Astrocyte of the spinal cord (primary cell): Measurements from ENCODE around the gene AMPD3.
"Not testable (repeated sequence)": the region's sequence is repeated elsewhere in the genome, so short reads cannot be mapped to it uniquely, and the experiment has no call there.

Experiments
- DNase-seq: peaks from one replicate; pipeline ENCODE4 v3.0.0; 2011; ENCODE audit warnings: low read depth, low spot score
- H3K4me3 ChIP-seq: 2 replicates; pipeline ENCODE4 v1.5.1; 2011; ENCODE audit warnings: low read depth, mild to moderate bottlenecking, low read length, moderate library complexity
- in situ Hi-C: cut with HindIII; loops from 2 replicates; pipeline ENCODE4 v1.10.0; 2017; ENCODE audit warnings: low sequenced_read_pairs
- TF ChIP-seq, protein P1 (sequence below): IDR thresholded peaks from 2 replicates; pipeline ENCODE4 v1.5.1; 2012; ENCODE audit warnings: low read depth, mild to moderate bottlenecking, low read length, inconsistent platforms

The AMPD3 gene

DNA sequence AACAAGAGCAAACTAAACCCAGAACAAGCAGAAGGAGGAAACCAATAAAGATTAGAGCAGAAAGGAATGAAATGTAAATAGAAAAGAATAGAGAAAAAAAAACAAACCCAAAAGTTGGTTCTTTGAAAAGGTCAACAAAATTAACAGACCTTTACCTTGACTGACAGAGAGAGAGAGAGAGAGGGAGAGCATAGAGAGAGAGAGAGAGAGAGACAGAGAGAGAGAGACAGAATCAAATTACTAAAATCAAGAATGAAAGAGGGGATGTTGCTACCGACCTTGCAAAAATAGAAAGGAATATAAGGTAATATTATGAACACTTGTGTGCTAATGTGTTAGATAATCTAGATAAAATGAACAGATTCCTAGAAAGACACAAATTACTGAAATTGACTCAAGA is 22.6 kb upstream of the AMPD3 start:
- TF ChIP-seq, protein P1, sequence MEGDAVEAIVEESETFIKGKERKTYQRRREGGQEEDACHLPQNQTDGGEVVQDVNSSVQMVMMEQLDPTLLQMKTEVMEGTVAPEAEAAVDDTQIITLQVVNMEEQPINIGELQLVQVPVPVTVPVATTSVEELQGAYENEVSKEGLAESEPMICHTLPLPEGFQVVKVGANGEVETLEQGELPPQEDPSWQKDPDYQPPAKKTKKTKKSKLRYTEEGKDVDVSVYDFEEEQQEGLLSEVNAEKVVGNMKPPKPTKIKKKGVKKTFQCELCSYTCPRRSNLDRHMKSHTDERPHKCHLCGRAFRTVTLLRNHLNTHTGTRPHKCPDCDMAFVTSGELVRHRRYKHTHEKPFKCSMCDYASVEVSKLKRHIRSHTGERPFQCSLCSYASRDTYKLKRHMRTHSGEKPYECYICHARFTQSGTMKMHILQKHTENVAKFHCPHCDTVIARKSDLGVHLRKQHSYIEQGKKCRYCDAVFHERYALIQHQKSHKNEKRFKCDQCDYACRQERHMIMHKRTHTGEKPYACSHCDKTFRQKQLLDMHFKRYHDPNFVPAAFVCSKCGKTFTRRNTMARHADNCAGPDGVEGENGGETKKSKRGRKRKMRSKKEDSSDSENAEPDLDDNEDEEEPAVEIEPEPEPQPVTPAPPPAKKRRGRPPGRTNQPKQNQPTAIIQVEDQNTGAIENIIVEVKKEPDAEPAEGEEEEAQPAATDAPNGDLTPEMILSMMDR: no peak
- no peak for DNase-seq
- H3K4me3 ChIP-seq: no peak overlapping the region
- in situ Hi-C loops: no loop called here

DNA sequence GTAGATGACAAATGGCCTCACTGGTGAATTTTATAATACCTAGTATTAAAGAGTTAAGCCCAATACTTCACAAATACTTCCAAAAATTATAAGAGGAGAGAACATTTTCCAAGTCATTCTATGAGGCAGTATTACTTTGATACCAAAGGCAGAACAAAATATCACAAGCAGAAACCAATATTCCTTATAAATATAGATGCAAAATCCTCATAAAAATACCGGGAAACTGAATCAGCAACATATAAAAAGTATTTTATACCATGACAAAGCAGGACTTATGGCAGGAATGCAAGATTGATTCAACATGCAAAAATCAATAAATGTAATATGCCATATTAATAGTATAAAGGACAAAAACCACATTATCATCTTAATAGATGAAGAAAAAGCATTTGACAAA is 22.1 kb upstream of the AMPD3 start:
- no peak overlapping the region for H3K4me3 ChIP-seq
- TF ChIP-seq, protein P1: no peak
- DNase-seq: no peak
- in situ Hi-C loops: no loop called here

DNA sequence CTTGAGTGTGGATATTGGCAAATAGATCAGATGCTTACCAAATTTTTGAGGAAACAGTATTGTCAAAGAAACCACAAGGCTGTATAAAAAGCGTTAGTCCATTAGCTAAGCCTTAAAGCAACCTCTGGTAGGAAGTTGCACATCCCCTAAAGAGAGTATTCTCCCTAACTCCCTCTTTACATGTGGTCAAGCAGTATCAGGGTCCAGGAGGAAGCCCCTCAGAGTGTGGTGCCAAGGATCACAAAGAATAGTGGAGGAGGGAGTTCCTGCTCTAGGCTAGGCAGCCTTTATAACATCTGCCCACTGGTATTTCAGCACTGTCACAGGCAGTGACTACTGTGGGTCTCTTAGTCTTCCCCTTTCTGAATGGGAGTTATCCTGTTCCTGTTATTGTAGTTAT is 18.8 kb upstream of the AMPD3 start:
- TF ChIP-seq, protein P1: no peak
- in situ Hi-C loops: no loop called here
- no peak overlapping the region for H3K4me3 ChIP-seq
- DNase-seq: no peak

DNA sequence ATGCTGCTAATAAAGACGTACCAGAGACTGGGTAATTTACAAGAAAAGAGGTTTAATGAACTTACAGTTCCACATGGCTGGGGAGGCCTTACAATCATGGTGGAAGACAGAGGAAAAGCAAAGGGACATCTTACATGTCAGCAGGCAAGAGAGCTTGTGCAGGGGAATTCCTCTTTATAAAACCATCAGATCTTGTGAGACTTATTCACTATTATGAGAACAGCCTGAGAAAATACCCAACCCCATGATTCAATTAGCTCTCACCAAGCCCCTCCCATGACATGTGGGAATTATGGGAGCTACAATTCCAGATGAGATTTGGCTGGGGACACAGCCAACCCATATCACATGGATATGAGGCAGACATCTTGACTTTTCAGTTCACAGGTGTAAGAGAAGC is 18.4 kb upstream of the AMPD3 start:
- H3K4me3 ChIP-seq, DNase-seq, in situ Hi-C loops: not testable (repeated sequence)

DNA sequence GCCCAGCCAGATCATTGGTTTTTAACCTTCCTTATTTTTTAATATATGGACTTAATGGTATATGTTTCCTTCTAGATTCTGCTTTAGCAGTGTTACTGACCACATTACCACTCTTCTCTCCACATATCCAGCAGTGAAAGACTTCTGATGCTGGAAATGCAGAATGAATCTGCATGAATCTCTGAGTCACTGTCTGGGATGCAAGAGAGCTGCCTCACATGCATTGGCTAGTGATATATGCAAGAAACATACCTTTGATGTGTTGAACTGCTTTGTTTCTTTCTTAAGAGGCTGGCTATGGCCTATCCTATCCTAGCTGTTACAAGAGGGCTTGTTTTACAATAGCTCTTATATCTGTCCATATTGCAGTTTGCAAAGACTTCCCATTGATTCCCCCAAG is 16.6 kb upstream of the AMPD3 start:
- in situ Hi-C loops: no loop called here
- TF ChIP-seq, protein P1: no peak
- DNase-seq: peak; percentile 29
- H3K4me3 ChIP-seq: no peak overlapping the region

DNA sequence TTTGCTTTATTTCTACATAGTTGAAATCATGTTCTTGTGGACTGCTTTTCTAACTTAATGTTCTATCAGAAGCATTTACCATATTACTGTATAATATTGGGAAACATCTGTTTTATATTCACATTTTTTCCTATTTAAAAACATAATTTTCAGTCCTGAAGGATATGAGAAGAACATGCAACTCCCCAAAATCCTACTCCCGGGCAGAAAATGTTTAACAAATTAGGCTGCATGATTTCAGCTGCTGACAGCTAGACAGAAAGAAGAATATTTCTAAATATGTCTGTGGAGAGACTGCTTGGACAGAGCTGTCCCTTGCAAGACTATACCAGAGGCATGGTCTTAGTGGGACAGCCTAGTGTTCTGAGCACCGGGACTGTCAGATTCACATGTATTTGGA is 15.7 kb upstream of the AMPD3 start:
- no peak for DNase-seq
- in situ Hi-C loops: no loop called here
- TF ChIP-seq, protein P1: no peak
- H3K4me3 ChIP-seq: no peak overlapping the region

DNA sequence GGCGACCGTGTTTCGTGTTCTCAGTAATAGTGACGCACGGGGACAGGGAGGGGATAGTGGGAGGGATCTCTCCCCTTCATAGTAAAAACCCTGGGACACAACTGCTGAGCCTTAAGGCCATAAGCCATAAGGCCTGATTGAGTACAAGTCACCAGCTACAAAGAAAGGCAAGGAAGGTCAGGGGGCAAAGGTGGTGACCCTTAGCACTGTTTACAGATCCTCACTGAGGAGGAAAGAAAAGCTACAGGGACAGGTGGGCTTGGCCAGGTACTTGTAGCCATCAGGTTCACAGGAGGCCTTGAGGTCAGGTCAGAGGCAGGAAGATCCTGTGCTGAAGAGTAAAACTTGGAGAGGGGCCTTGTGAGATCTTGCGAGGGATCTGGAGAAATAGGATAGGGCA is 15.1 kb upstream of the AMPD3 start:
- H3K4me3 ChIP-seq: no peak overlapping the region
- no peak for DNase-seq
- in situ Hi-C loops: no loop called here
- TF ChIP-seq, protein P1: no peak
